ENCODE data around the gene DNAH8. TPM values are rescaled to one million over a fixed set of nuclear protein-coding genes. Genes with fewer than 3 reads are reported as not detected.

The DNAH8 gene
- total RNA-seq, 1 donor from 2014 or later: 14.6 TPM

DNA sequence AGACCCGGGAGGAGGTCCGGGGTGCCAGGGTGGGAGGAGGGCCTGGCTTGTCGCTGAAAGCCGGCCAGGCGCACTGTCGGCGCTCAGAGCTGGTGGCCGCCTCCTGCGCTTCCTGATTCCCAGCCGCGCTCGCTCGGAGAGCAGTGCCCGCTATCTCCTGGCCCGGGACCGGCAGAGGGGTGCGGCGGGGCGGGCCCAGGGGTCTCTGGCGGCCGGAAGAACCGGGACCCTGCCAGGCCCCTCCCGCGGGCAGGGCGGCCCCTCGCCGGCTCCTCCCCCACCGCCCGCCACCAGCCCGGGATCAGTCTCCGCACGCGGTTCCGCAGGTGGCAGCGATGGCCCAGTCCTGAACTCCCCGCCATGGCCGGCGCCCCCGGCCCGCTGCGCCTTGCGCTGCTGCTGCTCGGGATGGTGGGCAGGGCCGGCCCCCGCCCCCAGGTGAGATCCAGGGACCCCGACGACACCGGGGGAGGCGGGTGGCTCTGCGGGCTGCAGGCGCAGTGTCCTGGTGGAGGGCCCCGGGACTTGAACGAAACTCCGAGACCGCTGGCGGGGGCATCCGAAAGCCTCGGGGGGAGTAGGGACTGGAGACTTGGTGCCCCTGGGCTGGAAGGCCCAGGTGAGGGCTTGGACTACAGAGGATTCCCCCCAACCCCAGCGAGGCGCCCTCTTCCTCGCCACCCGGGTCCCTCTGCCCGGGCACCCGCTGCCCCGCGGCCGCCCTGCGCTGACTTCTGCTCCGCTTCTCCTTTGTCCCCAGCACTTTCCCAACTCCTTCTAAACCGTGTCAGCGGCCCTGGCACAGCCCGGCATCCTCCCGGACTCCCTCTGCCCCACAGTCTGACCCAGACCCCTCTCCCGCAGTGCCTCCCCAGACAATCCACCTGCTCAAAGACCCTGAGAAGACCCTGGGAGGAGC lies 333.6 kb downstream of the DNAH8 start, which contains the start of gene GLP1R:
Gene GLP1R, plus strand, starts transcription at position 301 of the 919 bp plus-strand sequence. Its CDS starts 60 bp downstream, at position 361.
- peak within 1 kb of the TSS in 2 of 3 donors; percentile 6 to 27 for H3K4me3 ChIP-seq (ENCODE audit: low read length in 3 of 3)
- H3K4me1 ChIP-seq (ENCODE audit: control insufficient read depth in 3 of 3, insufficient read depth in 3 of 3, low read length in 3 of 3): peaks cover 0 to 5% (median 2%) of the 10 kb centered on the region in 3 donors
- H3K27ac ChIP-seq (ENCODE audit: low read depth, low read length): no peak within 1 kb of the TSS
- H3K9me3 ChIP-seq (ENCODE audit: control insufficient read depth in 3 of 3, low read length in 3 of 3): no peaks in the 10 kb centered on the region
- H3K36me3 ChIP-seq (ENCODE audit: control insufficient read depth in 3 of 3, insufficient read depth in 3 of 3, low read length in 3 of 3): no peaks in the 10 kb centered on the region
- H3K27me3 ChIP-seq (ENCODE audit: control insufficient read depth in 3 of 3, insufficient read depth in 3 of 3, low read length in 3 of 3): peaks cover 50 to 61% (median 61%) of the 10 kb centered on the region in 3 donors
- peak within 1 kb of the TSS in 1 of 3 donors; percentile 45 for H3K9ac ChIP-seq (ENCODE audit: low read depth in 1 of 3, low read length in 3 of 3)

DNA sequence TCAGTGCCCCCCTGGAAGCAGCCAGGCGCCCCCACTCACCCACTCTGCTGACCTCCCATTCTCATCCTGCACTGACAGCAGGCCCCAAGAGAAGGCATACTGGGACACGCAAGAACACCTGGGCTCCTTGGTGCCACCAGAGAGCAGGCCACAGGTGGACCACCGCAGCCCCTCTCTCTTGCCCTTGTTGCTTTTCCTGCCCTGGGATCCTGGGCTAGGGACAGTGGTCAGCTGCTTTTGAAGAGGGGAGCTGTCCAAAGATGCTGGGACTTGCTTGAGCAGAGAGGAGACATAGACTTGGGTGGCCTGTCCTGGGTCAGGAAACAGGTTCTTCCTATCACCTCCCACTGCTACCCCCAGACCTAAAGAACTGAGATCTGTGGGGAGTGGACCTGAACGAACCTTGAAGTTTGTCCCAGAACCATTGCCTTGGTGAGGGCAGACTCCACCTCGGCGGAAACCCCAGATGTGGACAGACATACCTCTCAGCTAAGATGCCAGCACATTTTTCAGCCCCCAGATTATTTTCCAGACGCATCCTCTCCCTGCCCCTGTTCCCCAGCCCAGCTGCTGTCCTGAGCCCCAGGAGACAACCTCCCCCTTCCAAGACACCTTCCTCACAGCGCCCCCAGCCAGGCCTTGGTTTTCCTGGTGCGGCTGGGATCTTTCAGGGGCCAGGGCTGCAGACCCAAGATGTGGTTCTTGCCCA lies 334.6 kb downstream of the DNAH8 start:
- Histone ChIP-seq H3K4me1 (ENCODE audit: control insufficient read depth in 3 of 3, insufficient read depth in 3 of 3, low read length in 3 of 3) (peaks cover 0 to 5% (median 2%) of the 10 kb centered on the region in 3 donors), H3K9me3 (ENCODE audit: control insufficient read depth in 3 of 3, low read length in 3 of 3) (no peaks in the 10 kb centered on the region), H3K27me3 (ENCODE audit: control insufficient read depth in 3 of 3, insufficient read depth in 3 of 3, low read length in 3 of 3) (peaks cover 51 to 61% (median 61%) of the 10 kb centered on the region in 3 donors), H3K9ac (ENCODE audit: low read depth in 1 of 3, low read length in 3 of 3) (no peak overlapping the region), H3K4me3 (ENCODE audit: low read length in 3 of 3) (no peak overlapping the region), H3K36me3 (ENCODE audit: control insufficient read depth in 3 of 3, insufficient read depth in 3 of 3, low read length in 3 of 3) (no peaks in the 10 kb centered on the region), H3K27ac (ENCODE audit: low read depth, low read length) (no peak overlapping the region)

DNA sequence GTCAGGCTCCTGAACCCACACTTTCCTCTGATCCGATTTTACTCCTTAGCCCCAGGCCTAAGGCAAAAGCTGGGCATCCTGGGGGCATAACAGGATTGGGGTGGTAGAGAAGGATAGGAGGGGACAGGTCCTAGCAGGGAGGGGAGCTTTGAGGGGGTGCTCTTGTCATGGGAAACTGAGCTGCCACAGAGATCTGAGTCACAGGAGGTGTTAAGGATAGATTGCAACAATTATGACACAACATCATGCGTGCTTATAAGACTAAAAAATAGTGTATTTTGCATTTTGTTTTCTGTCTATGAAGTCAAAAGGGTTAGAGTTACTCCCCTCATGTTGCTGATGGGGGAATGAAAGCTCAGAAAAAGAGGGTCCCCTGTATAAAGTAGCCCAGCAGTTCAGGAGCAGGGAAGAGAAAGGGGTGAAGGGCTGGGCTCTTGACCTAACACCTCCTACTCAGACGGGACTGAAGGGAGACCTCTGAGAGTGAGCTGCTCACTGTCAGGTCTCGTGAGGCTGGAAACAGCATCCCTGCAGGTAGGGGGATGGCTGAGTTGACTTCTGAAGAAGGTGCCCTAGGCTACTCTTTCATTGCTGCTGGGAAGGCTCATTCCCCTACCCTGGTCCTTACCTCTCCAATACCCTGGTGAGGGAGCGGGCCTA lies 335.5 kb downstream of the DNAH8 start:
- Histone ChIP-seq H3K4me1 (ENCODE audit: control insufficient read depth in 3 of 3, insufficient read depth in 3 of 3, low read length in 3 of 3) (peaks cover 0 to 5% (median 2%) of the 10 kb centered on the region in 3 donors), H3K4me3 (ENCODE audit: low read length in 3 of 3) (no peak overlapping the region), H3K27me3 (ENCODE audit: control insufficient read depth in 3 of 3, insufficient read depth in 3 of 3, low read length in 3 of 3) (peaks cover 51 to 63% (median 61%) of the 10 kb centered on the region in 3 donors)

DNA sequence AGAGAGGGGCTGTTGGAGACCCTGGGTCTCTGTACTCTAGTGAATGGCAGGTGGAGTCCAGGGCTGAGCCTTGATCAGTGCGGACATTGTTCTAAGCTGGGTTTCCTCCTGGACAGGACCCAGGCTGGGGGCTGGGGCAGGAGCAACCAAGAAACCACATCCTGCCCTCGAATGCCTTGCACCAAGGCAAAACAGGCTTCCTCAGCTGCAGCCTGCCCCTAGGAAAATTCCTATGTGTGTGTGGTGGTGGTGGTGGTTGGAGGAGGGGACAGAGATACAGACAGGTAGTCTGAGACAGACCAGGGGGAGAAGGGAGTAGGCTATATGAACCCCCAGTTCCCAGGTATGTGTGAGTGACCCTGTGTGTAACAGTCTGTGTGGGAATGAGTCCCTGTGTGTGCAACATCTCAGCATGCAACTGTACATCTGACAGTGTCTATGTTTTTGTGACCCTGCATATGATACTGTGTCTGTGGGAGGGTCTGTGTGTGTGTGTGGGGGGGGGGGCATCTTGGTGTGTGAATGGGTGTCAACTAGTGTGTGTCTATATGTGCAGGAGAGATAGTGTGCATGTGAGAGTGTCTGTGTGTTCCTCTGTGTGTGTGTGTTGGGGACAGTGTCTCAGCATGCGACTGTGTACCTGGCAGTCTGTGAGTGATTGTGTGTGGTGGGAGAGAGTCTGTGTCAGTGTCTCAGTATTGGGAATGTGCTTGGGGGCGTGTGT lies 336.4 kb downstream of the DNAH8 start:
- Histone ChIP-seq H3K4me1 (ENCODE audit: control insufficient read depth in 3 of 3, insufficient read depth in 3 of 3, low read length in 3 of 3) (peaks cover 0 to 5% (median 2%) of the 10 kb centered on the region in 3 donors), H3K27me3 (ENCODE audit: control insufficient read depth in 3 of 3, insufficient read depth in 3 of 3, low read length in 3 of 3) (peaks cover 48 to 68% (median 58%) of the 10 kb centered on the region in 3 donors), H3K27ac (ENCODE audit: low read depth, low read length) (no peak overlapping the region), H3K36me3 (ENCODE audit: control insufficient read depth in 3 of 3, insufficient read depth in 3 of 3, low read length in 3 of 3) (no peaks in the 10 kb centered on the region), H3K9me3 (ENCODE audit: control insufficient read depth in 3 of 3, low read length in 3 of 3) (no peaks in the 10 kb centered on the region), H3K4me3 (ENCODE audit: low read length in 3 of 3) (no peak overlapping the region), H3K9ac (ENCODE audit: low read depth in 1 of 3, low read length in 3 of 3) (no peak overlapping the region)

More for the DNA sequence above, 335.5 kb downstream of the DNAH8 start:
- Histone ChIP-seq H3K9ac (ENCODE audit: low read depth in 1 of 3, low read length in 3 of 3) (no peak overlapping the region), H3K27ac (ENCODE audit: low read depth, low read length) (no peak overlapping the region), H3K36me3 (ENCODE audit: control insufficient read depth in 3 of 3, insufficient read depth in 3 of 3, low read length in 3 of 3) (no peaks in the 10 kb centered on the region), H3K9me3 (ENCODE audit: control insufficient read depth in 3 of 3, low read length in 3 of 3) (no peaks in the 10 kb centered on the region)

DNA sequence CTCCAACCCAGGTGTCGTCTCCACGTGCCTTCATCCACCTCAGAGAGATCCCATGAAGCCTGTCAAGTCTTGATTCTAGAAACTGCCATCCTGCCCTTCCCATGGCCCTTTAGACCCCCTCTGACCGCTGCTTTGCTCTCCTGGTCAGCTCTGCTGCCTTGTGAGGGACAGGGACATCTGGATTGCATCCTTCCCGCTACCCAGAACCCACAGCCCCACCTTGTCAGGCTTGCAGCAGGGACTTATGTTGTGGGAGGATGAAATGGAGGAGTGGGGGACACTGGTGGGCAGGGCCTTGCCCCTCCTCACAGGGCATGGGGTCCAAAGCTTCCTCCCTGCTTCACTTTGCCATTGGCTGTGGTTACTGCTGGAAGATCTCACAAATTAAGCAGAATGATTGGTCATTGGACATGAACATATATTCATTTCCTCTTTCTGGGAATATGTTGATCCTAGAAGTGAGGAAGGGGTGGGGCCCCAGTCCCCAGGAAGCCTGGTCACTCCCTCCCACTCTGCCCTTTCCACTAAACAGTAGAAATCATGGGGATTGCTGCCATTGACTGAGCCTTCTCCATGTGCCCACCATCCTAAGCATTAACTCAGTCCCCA lies 338.0 kb downstream of the DNAH8 start:
- Histone ChIP-seq H3K9me3 (ENCODE audit: control insufficient read depth in 3 of 3, low read length in 3 of 3) (no peaks in the 10 kb centered on the region), H3K27me3 (ENCODE audit: control insufficient read depth in 3 of 3, insufficient read depth in 3 of 3, low read length in 3 of 3) (peaks cover 33 to 61% (median 49%) of the 10 kb centered on the region in 3 donors), H3K27ac (ENCODE audit: low read depth, low read length) (no peak overlapping the region), H3K36me3 (ENCODE audit: control insufficient read depth in 3 of 3, insufficient read depth in 3 of 3, low read length in 3 of 3) (no peaks in the 10 kb centered on the region), H3K9ac (ENCODE audit: low read depth in 1 of 3, low read length in 3 of 3) (no peak overlapping the region), H3K4me1 (ENCODE audit: control insufficient read depth in 3 of 3, insufficient read depth in 3 of 3, low read length in 3 of 3) (peaks cover 0 to 5% (median 2%) of the 10 kb centered on the region in 3 donors), H3K4me3 (ENCODE audit: low read length in 3 of 3) (no peak overlapping the region)

DNA sequence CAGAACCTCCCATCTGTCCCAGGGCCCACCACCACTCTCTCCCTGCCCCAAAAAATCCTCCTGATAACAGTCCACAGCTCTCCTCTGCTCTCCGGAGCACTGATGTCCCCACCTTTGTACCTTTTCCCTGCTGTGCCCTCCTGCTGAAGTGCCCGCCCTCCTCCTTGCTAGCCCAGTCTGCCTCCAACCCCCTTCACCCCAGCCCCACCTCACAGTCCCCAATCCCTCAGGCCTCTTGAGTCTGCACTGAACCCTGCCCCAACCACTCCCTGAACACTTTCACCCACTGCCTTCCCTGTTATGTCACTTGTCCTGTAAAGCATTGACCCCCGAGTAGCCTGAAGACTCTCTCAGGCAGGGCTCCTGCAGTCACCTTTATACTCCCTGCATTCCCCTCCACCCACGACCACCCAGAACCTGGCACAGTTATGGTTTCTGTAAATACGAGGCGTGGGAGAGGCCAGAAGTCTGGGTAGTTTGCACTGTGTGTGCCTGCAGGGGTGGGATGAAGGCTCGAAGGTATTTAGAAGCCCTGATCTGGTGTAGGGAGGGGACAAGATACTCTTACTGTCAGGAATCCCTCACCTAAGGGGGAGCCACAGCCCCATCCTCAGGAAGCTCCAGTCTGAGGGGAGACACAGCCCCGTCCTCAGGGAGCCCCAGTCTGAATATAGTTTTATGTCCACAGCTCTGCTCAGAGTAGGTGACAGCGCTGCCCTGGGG lies 338.9 kb downstream of the DNAH8 start:
- Histone ChIP-seq H3K4me3 (ENCODE audit: low read length in 3 of 3) (no peak overlapping the region), H3K9me3 (ENCODE audit: control insufficient read depth in 3 of 3, low read length in 3 of 3) (no peaks in the 10 kb centered on the region), H3K9ac (ENCODE audit: low read depth in 1 of 3, low read length in 3 of 3) (no peak overlapping the region), H3K36me3 (ENCODE audit: control insufficient read depth in 3 of 3, insufficient read depth in 3 of 3, low read length in 3 of 3) (no peaks in the 10 kb centered on the region), H3K27ac (ENCODE audit: low read depth, low read length) (no peak overlapping the region), H3K27me3 (ENCODE audit: control insufficient read depth in 3 of 3, insufficient read depth in 3 of 3, low read length in 3 of 3) (peaks cover 27 to 60% (median 46%) of the 10 kb centered on the region in 3 donors), H3K4me1 (ENCODE audit: control insufficient read depth in 3 of 3, insufficient read depth in 3 of 3, low read length in 3 of 3) (peaks cover 0 to under 1% (median 0%) of the 10 kb centered on the region in 3 donors)

DNA sequence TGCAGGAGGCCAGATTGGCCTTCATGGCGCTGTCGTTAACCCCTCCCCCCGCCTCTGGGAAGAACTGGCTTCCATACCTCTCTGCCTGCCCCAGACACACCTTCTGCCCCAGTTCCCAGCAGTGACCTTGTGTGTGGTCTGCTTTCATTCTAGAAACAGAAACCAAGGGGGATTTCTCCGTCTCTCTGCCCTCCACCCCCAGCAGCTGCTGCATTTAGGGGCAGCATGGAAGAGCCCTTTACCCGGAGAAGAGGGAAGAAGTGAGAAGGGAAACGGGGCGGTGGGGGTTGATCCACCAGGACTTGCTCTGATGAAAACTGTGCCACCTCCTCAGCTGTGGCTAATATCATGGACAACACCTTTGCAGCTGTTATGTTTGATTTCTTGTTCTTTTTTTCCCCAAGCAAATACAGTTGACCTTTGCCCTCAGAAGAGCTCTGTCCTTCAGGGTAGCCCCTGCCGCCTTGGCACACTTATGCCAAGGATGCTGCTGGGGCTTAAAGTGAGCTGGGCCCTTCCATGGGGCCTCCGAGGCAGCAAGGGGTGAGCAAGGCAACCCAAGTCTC lies 339.5 kb downstream of the DNAH8 start:
- no peaks in the 10 kb centered on the region for H3K36me3 ChIP-seq (ENCODE audit: control insufficient read depth in 3 of 3, insufficient read depth in 3 of 3, low read length in 3 of 3)
- no peak overlapping the region for H3K4me3 ChIP-seq (ENCODE audit: low read length in 3 of 3)
- H3K4me1 ChIP-seq (ENCODE audit: control insufficient read depth in 3 of 3, insufficient read depth in 3 of 3, low read length in 3 of 3): no peaks in the 10 kb centered on the region
- H3K27ac ChIP-seq (ENCODE audit: low read depth, low read length): no peak overlapping the region
- H3K9ac ChIP-seq (ENCODE audit: low read depth in 1 of 3, low read length in 3 of 3): no peak overlapping the region
- H3K27me3 ChIP-seq (ENCODE audit: control insufficient read depth in 3 of 3, insufficient read depth in 3 of 3, low read length in 3 of 3): peaks cover 20 to 60% (median 40%) of the 10 kb centered on the region in 3 donors
- H3K9me3 ChIP-seq (ENCODE audit: control insufficient read depth in 3 of 3, low read length in 3 of 3): no peaks in the 10 kb centered on the region

DNA sequence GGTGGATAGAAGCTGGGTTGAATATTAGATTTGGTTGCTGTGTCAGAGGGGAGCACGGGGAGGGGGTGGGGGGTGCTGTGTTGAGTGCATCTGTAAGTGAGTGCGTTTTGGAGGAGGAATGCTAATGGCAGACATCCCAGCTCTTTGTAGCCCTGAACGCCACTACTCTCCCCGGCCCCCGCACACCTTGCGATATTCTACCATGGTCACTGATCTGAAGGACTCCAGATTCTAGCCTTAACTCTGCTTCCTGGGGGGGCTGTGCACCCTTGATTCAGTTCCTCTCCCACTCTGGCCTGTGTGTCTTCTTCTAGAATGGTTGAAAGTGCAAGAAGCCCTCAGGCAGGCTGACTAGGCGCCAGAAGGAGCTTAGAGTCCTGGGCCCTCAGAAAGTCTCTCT lies 340.6 kb downstream of the DNAH8 start:
- Histone ChIP-seq H3K36me3 (ENCODE audit: control insufficient read depth in 3 of 3, insufficient read depth in 3 of 3, low read length in 3 of 3) (no peaks in the 10 kb centered on the region), H3K27me3 (ENCODE audit: control insufficient read depth in 3 of 3, insufficient read depth in 3 of 3, low read length in 3 of 3) (peaks cover 14 to 57% (median 41%) of the 10 kb centered on the region in 3 donors), H3K9ac (ENCODE audit: low read depth in 1 of 3, low read length in 3 of 3) (no peak overlapping the region), H3K4me1 (ENCODE audit: control insufficient read depth in 3 of 3, insufficient read depth in 3 of 3, low read length in 3 of 3) (no peaks in the 10 kb centered on the region), H3K4me3 (ENCODE audit: low read length in 3 of 3) (no peak overlapping the region), H3K27ac (ENCODE audit: low read depth, low read length) (no peak overlapping the region), H3K9me3 (ENCODE audit: control insufficient read depth in 3 of 3, low read length in 3 of 3) (no peaks in the 10 kb centered on the region)

Data from skeletal muscle tissue (tissue), 4 donors.